Panc1 (cell line): ENCODE results near the gene CFAP45.

Source experiments
- CTCF ChIP-seq: fragments of 450-650 bp; IDR thresholded peaks from 2 replicates; pipeline ENCODE4 v1.5.1; 2017; ENCODE audit warnings: mild to moderate bottlenecking
- POLR2AphosphoS5 ChIP-seq: IDR thresholded peaks from 2 replicates; pipeline ENCODE4 v1.6.1; 2012; ENCODE audit warnings: mild to moderate bottlenecking, low read depth, low read length, moderate library complexity
- REST ChIP-seq, 2 experiments: IDR thresholded peaks; 2 replicates each; pipeline ENCODE4 v1.6.1; 2011 to 2012; ENCODE audit warnings: low read depth in 2 of 2, control low read depth in 1 of 2, low read length in 1 of 2, mild to moderate bottlenecking in 1 of 2, moderate library complexity in 1 of 2; ENCODE audit not compliant: insufficient read depth in 1 of 2
- SIN3A ChIP-seq: IDR thresholded peaks from 2 replicates; pipeline ENCODE4 v1.6.1; 2012; ENCODE audit warnings: low read depth, mild to moderate bottlenecking, low read length, moderate library complexity, borderline replicate concordance; ENCODE audit not compliant: insufficient read depth
- TCF7L2 ChIP-seq: IDR thresholded peaks from 2 replicates; pipeline ENCODE4 v1.6.1; 2011; ENCODE audit warnings: mild to moderate bottlenecking, low read depth, low read length, inconsistent platforms

- TF ChIP-seq POLR2AphosphoS5 (no peak), TCF7L2 (no peak), CTCF (no peak), SIN3A (no peak), REST (IDR thresholded peaks at IDR 0.05; ENCODE audit: insufficient read depth in 1 of 2, low read depth in 2 of 2, low read length in 1 of 2) (no peak)
Measured at GRCh38 chr1:159856576-159856975, 43.4 kb downstream of the CFAP45 start.
